GM21717 (cell line): Measurements from ENCODE around the gene ANAPC10.

Experiments used
- ATAC-seq: cut with Tn5 transposase; IDR thresholded peaks from one replicate; pipeline ENCODE4 v1.9.1; 2021; ENCODE audit warnings: mild to moderate bottlenecking, moderate library complexity; ENCODE audit not compliant: unreplicated experiment

The ANAPC10 gene

DNA sequence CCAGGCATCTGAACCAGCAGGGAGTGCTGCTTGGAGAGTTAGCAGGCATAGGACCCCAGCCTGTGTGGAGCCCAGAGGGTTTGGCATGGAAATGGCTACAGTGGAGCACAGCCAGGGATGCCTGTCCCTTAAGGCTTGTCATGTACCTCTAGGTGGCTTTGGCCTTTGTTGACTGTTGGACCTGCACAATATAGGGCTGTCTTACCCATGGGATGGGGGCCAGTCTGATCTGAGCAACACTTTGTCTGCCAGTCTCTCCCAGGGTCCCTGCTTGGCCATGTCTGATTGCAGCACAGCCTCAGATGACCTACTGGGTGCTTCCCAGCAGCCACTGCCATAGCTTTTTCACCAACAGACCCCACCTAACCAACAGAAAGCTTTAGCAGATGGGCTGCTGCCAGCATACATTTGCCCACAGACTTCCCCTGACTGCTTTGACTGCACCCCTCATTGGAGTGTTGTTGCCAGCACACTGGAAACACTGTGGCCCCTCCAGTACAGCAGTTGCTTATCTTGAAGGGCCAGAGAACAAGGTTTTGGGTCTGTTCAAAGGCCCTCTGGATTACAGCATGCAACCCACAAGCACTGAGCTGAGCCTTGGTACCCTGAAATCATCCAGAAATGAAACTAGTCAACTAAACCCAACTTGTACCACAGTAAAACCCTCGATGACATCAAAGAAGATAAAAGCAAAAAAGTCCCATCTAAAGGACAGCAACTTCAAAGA is 22.1 kb downstream of the ANAPC10 start:
- no peak for ATAC-seq

- ATAC-seq = no peak
These were observed 26.4 kb downstream of the ANAPC10 start for GRCh38 chr4:145071560-145071959.

GRCh38 chr4:145069361-145069760 is 28.6 kb downstream of the ANAPC10 start:
- no peak for ATAC-seq

DNA sequence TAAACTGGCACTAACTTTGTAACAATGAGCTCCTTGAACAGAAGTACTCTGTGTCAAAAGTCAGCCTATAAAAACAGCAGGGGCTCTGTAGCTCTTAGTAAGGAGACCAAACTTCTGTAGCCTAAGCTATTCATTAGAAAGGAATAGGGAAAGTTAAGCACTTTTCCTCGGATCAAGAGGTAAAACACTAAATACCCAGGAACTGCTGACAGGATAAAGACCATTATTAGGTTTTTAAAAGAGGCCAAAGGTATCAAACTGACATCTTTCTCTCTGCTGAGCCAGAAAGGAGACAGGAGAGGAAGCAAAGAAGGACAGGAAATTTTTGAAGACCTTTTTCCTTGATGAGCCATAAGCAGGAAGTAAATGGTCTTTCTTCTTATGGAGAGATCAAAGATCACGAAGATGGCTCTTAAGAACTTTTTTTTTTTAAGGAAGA is 31.9 kb downstream of the ANAPC10 start:
- no peak for ATAC-seq

DNA sequence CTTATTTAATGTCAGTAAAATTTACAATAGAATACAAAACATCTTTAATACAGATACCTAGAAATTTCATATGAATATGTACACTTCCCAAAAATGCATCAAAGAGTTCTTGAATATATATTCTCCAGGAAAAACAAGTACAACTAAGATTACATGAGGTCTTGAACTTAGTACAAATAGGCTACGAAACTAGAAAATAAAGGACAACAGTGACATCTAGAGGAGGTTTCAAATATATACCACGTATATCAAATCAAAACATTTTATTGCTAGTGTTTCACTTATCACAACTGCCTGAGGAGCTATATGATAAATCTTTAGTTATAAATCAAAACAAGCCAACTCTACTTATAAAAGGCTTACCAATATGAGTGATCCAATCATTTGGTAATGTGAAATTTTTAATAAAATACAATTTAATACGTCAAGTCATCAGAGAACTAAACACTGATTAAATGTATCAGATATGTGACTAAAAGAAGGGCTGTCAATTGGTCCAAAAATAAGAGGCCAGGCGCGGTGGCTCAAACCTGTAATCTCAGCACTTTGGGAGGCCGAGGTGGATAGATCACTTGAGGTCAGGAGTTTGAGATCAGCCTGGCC is 36.6 kb downstream of the ANAPC10 start:
- peak; percentile 75 for ATAC-seq

- ATAC-seq = no peak
These were observed 39.7 kb downstream of the ANAPC10 start for GRCh38 chr4:145058256-145058655.

GRCh38 chr4:145056325-145057130 is 41.5 kb downstream of the ANAPC10 start:
- ATAC-seq = no peak

GRCh38 chr4:145055533-145056257 is 42.3 kb downstream of the ANAPC10 start:
- ATAC-seq = no peak

DNA sequence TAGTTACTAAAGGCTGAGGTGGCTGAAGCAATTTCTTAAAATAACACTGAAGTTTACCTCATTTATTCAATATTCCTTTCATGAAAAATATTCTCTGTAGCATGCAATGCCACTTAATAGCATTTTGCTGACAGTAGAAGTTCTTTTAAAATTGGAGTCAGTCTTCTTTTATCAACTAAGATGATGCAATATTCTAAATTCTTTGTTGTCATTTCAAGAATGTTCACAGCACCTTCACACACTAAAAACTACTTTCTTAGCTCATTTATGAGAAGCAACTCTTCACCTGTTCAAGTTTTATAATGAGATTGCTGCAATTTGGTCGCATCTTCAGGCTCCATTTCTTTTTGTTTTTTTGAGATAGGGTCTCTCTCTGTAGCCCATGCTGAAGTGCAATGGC is 48.8 kb downstream of the ANAPC10 start:
- no peak for ATAC-seq

DNA sequence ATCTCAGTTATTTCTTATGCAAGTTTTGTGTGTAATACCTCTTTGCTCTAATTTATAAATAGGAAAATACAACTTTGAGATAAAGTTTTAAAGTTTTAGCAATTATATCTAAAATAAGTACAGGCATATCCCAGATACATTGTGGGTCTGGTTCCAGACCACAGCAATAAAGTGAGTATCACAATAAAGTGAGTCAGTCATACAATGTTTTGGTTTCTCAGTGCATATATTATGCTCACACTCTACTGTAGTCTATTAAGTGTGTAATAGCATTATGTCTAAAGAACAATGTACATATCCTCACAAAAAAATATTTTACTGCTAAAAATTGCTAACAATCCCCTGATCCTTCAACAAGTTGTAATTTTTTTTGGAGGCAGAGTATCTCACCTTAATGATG is 49.2 kb downstream of the ANAPC10 start:
- no peak for ATAC-seq

DNA sequence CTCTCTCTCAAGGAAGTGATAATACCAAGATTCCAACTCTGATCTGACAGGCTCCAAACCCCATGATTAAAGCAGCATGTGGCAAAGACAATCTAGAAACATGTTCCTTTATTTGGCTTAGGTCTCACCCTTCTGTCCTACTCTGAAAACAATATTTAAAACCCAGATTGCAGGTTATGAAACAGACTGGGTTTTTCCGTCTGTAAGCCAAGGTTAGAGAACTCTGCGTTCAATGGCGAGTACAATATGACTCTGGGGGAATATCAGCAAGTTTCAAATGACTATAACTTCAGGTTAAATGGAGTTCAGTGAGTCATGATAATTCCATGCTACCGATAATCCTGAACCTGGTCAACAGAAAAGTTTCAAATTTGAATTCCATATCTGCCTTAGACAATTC is 50.8 kb downstream of the ANAPC10 start:
- ATAC-seq = peak; percentile 64

- ATAC-seq = no peak
These were observed 52.8 kb downstream of the ANAPC10 start for GRCh38 chr4:145045180-145045579.

DNA sequence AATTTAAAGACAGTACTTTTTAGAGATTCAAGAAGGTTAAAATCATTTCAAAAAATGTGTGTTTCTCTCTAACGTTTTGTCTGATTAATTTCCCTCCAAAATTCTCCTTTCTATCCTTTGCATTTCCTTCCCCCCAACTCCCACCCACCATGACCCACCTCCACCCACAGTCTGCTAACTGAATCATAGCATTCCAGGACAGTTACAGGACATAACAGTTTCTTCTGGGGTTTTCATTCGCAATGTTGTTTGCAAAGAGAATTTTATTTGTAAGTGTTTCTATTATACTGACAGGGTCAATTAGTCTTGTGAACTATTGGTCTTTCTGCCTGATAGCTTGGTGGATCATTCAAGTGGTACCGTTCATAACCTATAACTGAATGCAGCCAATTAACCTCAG is 53.7 kb downstream of the ANAPC10 start:
- ATAC-seq = no peak

- no peak for ATAC-seq
These were observed 54.7 kb downstream of the ANAPC10 start for GRCh38 chr4:145043306-145043705.

GRCh38 chr4:145042601-145043285 is 55.3 kb downstream of the ANAPC10 start:
- ATAC-seq = no peak

DNA sequence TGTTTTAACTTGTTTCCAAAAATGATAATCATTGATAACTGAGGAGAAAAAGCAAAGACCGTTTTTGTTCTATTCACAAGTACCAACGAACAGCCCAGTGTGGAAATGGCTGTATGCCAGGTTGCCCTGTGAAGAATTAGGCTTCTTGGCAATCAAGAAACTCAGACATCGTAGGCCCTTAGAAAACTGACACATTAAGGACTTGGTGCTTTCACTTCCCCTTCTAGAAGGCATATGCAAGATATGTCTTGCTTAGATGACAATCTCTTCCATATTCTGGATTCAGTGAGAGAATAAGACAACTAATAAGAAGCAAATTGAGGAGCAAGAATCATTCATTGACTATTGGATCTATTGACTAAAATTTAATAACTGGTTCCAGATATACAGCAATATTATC is 56.6 kb downstream of the ANAPC10 start:
- ATAC-seq = peak; percentile 94

DNA sequence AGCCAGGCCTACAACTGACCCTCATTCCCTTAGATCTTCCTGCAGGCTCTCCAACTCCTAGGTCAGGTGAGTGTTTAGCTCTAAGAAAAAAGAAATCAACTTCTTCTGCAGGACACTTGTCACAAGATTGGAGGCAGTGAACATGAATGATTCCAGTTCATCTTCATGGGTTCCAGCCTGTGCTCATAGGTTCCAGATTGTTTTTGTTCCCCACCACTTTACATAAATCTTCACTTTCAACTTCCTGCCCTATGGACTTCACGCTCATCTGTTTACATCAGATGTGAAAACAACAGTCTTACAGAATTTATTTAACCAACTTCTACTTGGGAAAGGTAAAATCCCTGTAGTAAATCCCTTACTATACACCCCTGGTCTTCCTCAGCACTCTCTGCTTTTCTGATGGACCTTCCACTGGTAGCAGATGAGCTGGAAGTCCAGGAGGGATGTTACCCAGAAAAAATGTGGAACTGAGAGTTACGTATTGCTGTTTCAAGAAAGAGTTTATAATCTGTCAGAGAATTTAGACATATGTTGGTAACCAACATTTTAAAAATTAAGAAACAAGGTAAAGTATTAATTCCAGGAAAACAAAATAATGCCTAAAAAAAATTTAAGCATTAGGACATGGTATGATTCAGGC is 62.4 kb downstream of the ANAPC10 start:
- no peak for ATAC-seq

DNA sequence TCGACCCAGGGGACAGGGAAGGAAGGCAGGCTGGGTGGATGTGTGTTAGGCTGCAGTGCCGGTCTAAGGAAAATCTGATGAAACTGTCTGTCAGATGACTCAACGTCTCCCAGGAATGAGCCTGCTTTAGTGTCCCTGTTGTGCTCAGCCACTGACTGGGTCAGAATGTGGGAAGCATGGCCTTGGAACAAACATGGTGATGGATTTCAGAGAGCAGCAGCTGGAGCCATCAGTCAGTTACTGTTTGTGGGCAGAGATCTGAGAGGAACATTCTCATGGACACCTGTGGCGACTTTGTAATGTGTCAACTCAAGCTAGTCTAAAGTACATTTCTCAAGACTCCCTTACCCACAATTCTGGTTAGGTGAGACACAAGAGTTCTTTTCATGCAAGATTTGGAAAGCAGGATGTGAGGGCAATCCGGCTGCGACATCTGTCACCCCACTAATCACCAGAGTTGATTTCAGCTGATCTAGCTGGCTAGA is 63.2 kb downstream of the ANAPC10 start:
- ATAC-seq = no peak

- ATAC-seq = no peak
These were observed 78.7 kb downstream of the ANAPC10 start for GRCh38 chr4:145019346-145019745.

DNA sequence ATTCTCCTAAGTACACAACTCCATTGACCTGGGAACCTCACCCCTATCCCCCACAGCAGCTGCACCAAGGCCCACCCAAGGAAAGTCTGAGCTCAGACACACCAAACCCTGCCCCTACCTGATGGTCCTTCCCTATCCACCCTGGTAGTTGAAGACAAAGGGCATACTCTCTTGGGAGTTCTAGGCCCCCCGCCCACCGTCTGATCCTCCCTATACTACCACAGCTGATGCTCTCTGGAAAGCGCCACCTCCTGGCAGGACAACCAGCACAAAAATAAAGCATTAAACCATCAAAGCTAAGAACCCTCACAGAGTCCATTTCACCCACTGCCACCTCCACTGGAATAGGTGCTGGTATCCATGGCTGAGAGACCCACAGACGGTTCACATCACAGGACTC is 83.6 kb downstream of the ANAPC10 start:
- ATAC-seq = no peak
